HepG2 (cell line): ENCODE results near the gene NCOR2. TPM values are rescaled to one million over a fixed set of nuclear protein-coding genes. Genes with fewer than 3 reads are reported as not detected.

ENCODE experiments used
- ATAC-seq: fragments of 200-7000 bp; cut with Tn5 transposase; 3 replicates; pipeline ENCODE4 v1.9.1; 2020; ENCODE audit warnings: mild to moderate bottlenecking, moderate library complexity
- BruUV-seq: library from RNA; stranded (reverse); fragments of 400-500 nt; replicated peaks from 2 replicates; lab custom pipeline; 2021; lab: Mats Ljungman, UMichigan
- CTCF ChIA-PET: fragments of 300-600 bp; formaldehyde crosslinking; extraction: SDS; loops from one replicate; lab custom pipeline; 2021; ENCODE audit warnings: low total read pairs, inconsistent platforms, low intra/inter-chr PET ratio; lab: Yijun Ruan, JAX
- POLR2A ChIA-PET: fragments of 350-600 bp; sonication (Branson Sonifier 250); formaldehyde crosslinking; loops from one replicate; lab custom pipeline; 2020; ENCODE audit warnings: antibody characterized with exemption, inconsistent platforms; lab: Yijun Ruan, JAX
- DNase-seq: peaks from one replicate; pipeline ENCODE4 v3.0.0-alpha.2; 2015; ENCODE audit warnings: low spot score
- FAIRE-seq: peaks from 3 replicates; lab custom pipeline; 2011; peaks lifted over from hg19 to GRCh38; lab: Jason Lieb, UNC
- H2AFZ ChIP-seq: one replicate; pipeline ENCODE4 v1.6.1; 2011; ENCODE audit warnings: low read length, inconsistent platforms
- H3K27ac ChIP-seq: fragments of 300-600 bp; 3 replicates; pipeline ENCODE4 v1.8.0; 2011; ENCODE audit warnings: mixed run types, mild to moderate bottlenecking, mixed read lengths, low read length, inconsistent platforms; ENCODE audit not compliant: insufficient read depth; ENCODE audit errors: extremely low read length
- H3K27me3 ChIP-seq, 2 experiments: fragments of 200-600 bp in 1 of 2; 2 replicates in 1 of 2; 3 replicates in 1 of 2; pipeline versions ENCODE4 v1.6.0 to v1.8.0; 2011; ENCODE audit warnings: low read length in 2 of 2, mild to moderate bottlenecking in 2 of 2, moderate library complexity in 2 of 2, inconsistent platforms in 1 of 2; ENCODE audit not compliant: insufficient read depth in 2 of 2, control insufficient read depth in 1 of 2
- H3K36me3 ChIP-seq, 2 experiments: fragments of 200-600 bp in 1 of 2; replicated peaks in 1 of 2; 2 replicates in 1 of 2; 3 replicates in 1 of 2; pipeline versions ENCODE4 v1.5.1 to v1.8.0; 2011; ENCODE audit warnings: low read length in 2 of 2, inconsistent platforms in 1 of 2; ENCODE audit not compliant: insufficient read depth in 2 of 2, control insufficient read depth in 1 of 2
- H3K4me1 ChIP-seq: 2 replicates; pipeline ENCODE4 v1.5.1; 2012; ENCODE audit warnings: low read length, inconsistent platforms; ENCODE audit not compliant: insufficient read depth
- H3K4me2 ChIP-seq: 2 replicates; pipeline ENCODE4 v1.6.0; 2011; ENCODE audit warnings: low read depth, low read length, inconsistent platforms
- H3K4me3 ChIP-seq, 3 experiments: fragments of 200-600 bp in 1 of 3; sonication (generic), shearing (Covaris generic) in 1 of 3; replicated peaks in 1 of 3; 2 replicates each; pipeline ENCODE4 v1.5.1; 2011 to 2016; ENCODE audit warnings: low read length in 3 of 3, inconsistent platforms in 2 of 3, low read depth in 2 of 3, mild to moderate bottlenecking in 2 of 3, control low read depth in 1 of 3, mixed read lengths in 1 of 3; ENCODE audit not compliant: insufficient read depth in 1 of 3
- H3K79me2 ChIP-seq: one replicate; pipeline ENCODE4 v1.6.1; 2011; ENCODE audit warnings: low read length, inconsistent platforms; ENCODE audit not compliant: insufficient read depth
- H3K9ac ChIP-seq: 2 replicates; pipeline ENCODE4 v1.6.0; 2011; ENCODE audit warnings: mild to moderate bottlenecking, low read depth, low read length, inconsistent platforms; ENCODE audit not compliant: insufficient read depth
- H3K9me3 ChIP-seq: 2 replicates; pipeline ENCODE4 v1.5.1; 2012; ENCODE audit warnings: mild to moderate bottlenecking, low read length
- H4K20me1 ChIP-seq: 2 replicates; pipeline ENCODE4 v1.6.0; 2011; ENCODE audit warnings: inconsistent platforms, mild to moderate bottlenecking, low read length, moderate library complexity; ENCODE audit not compliant: insufficient read depth
- SP140L ChIP-seq: sonication (generic); formaldehyde crosslinking; IDR thresholded peaks from 2 replicates; pipeline ENCODE4 v1.4.0; 2020; ENCODE audit warnings: missing genetic modification reagents, borderline replicate concordance
- TAF15 ChIP-seq: fragments of 200-400 bp; formaldehyde crosslinking; IDR thresholded peaks from one replicate; pipeline ENCODE4 v1.6.1; 2018; ENCODE audit warnings: mild to moderate bottlenecking, low read depth, low read length; ENCODE audit not compliant: poor library complexity, severe bottlenecking
- ZFP36 ChIP-seq: fragments of 150-350 bp; IDR thresholded peaks from 2 replicates; pipeline ENCODE4 v1.6.1; 2018; ENCODE audit warnings: borderline replicate concordance, low read length, low read depth; ENCODE audit not compliant: partially characterized antibody
- ZKSCAN1 ChIP-seq: fragments of 150-350 bp; IDR thresholded peaks from 2 replicates; pipeline ENCODE4 v1.6.1; 2014; ENCODE audit warnings: low read length
- ZMYM3 ChIP-seq: sonication (generic); formaldehyde crosslinking; IDR thresholded peaks from 2 replicates; pipeline ENCODE4 v1.5.1; 2020; ENCODE audit warnings: mild to moderate bottlenecking, missing genetic modification reagents
- ZNF446 ChIP-seq: sonication (generic); formaldehyde crosslinking; IDR thresholded peaks from 2 replicates; pipeline ENCODE4 v1.5.0; 2020; ENCODE audit warnings: mild to moderate bottlenecking, missing genetic modification reagents
- ZNF672 ChIP-seq: sonication (generic); formaldehyde crosslinking; IDR thresholded peaks from 2 replicates; pipeline ENCODE4 v1.8.1; 2022; ENCODE audit warnings: missing genetic modification reagents
- ZNF768 ChIP-seq: sonication (generic); formaldehyde crosslinking; IDR thresholded peaks from 2 replicates; pipeline ENCODE4 v1.4.0; 2020; ENCODE audit warnings: missing genetic modification reagents
- WGBS: methylation state at CpG from one replicate; pipeline ENCODE4 v1.1.6; 2017; ENCODE audit warnings: low lambda C conversion rate; 5-methylcytosine and 5-hydroxymethylcytosine counted together
- in situ Hi-C: cut with HindIII; loops from 2 replicates; pipeline ENCODE4 v1.10.0; 2017; ENCODE audit warnings: low pct_unique_long_range_greater_than_20kb; ENCODE audit not compliant: extremely low pct_ligation_motif_present
- intact Hi-C: fragments of 100-400 bp; cut with micrococcal nuclease; formaldehyde crosslinking; loops from one replicate; pipeline ENCODE4 v1.10.0; 2022; ENCODE audit not compliant: unreplicated experiment
- polyA plus RNA-seq, 8 experiments: library from polyadenylated mRNA; depleted of rRNA in 3 of 8; stranded (reverse) in 7 of 8; unstranded in 1 of 8; fragments of >200 nt; fragmentation: Illumina TruSeq in 4 of 8; extraction: Trizol in 4 of 8; gene quantifications; 2 replicates each; pipeline versions ENCODE4 v1.2.1 to v1.2.3, GENCODE V29; 2011 to 2016; ENCODE audit warnings: low read depth in 4 of 8, missing spikeins in 1 of 8, mixed read lengths in 1 of 8; ENCODE audit not compliant: insufficient read depth in 1 of 8
- total RNA-seq, 5 experiments: library from RNA; depleted of rRNA; stranded (reverse); fragments of >200 nt; fragmentation: Illumina TruSeq; extraction: Trizol; gene quantifications; 2 replicates each; pipeline ENCODE4 v1.2.3, GENCODE V29; 2016; ENCODE audit warnings: low read depth in 1 of 5

Gene NCOR2
- total and polyA plus RNA-seq, 2 of the 13 experiments (the other 11 are each of a cell fraction or from before 2014, with no cell fraction given): 4.5 to 5.7 TPM

DNA sequence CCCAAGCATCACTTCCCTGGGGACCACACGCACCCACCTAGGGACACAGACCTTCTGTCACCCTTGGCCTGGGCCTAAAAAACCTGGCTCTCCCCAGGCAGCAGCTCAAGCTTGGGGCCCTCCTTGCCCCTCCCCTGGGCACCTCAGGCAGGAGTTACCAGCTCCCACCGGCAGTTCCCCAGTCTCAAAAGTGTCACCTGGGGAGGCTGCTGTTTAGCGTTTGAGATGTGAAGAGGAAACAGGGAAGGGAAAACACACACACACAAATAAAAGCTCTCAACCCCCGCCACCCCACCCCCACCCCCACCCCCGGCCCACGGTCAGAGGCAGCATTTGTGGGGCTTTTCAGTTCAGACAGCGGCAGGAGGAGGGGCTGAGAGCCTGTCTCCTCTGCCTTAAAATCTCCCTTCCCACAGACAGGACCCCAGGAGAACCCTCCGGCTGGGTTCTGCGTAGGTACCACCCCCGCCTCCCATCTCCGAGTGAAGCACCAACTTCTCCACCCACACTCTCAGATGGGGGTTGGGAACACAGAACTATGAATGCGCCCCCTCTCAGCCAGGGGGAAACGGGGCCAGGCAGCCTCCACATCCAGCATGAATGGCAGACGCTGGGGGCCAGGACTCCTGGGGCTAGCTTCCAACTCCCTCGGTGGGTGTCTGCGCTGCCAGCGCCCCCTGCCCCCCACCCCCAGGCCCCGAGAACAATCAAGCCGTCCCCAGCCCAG is 3.0 kb downstream of the NCOR2 start:
- Histone ChIP-seq H3K27me3 (peaks cover 0 to 8% of the 10 kb centered on the region in 2 experiments; a peak in 3 of 5 replicates), H3K79me2 (peaks cover 63% of the 10 kb centered on the region), H2AFZ (no peak overlapping the region), H3K9me3 (no peaks in the 10 kb centered on the region), H3K27ac (no peak overlapping the region), H3K4me3 (no peak overlapping the region; a peak in 1 of 6 replicates), H3K4me2 (peak overlapping the region; percentile 23; the same call in 1 of the 2 replicates), H4K20me1 (peaks cover 47% of the 10 kb centered on the region), H3K36me3 (no peaks in the 10 kb centered on the region), H3K4me1 (peaks cover 24% of the 10 kb centered on the region), H3K9ac (no peak overlapping the region)
- 59% methylated on average over 13 of the region's 19 CpGs for WGBS
- ChIA-PET CTCF (no interaction called here), POLR2A (no interaction called here)
- DNase-seq (no peak), ATAC-seq (no peak), FAIRE-seq (no peak)
- BruUV-seq: no TSS peak
- in situ Hi-C loops: no loop called here
- no peak for TF ChIP-seq TAF15
- TF ChIP-seq ZNF768 (CRISPR knock-in tag): 0 out of 2 replicates have a peak, but pooled peaks have one; percentile 6
- TF ChIP-seq ZNF672 (CRISPR knock-in tag): no peak
- intact Hi-C loops: loop anchor here (10.0 kb wide), 3 partner anchors 50 to 210 kb away; no protein-coding TSS in a partner anchor

DNA sequence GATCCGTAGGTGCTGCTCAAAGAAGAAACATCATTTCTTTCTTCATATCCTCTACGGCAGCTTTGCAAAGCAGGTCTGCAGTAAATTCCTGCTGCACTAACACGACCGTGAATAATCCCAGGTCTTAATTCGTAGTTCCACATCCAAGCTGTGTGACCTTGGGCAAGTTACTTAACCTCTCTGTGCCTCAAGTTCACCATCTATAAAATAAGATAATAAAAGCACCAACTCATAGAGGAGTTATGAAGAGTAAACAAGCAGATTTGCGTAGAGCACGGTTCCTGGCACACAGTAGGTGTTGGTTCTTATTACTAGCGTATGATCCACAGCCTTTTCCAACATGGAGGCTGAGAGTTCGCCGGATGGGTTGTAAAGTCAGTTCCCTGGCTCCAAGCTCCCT is 3.6 kb downstream of the NCOR2 start:
- Histone ChIP-seq H3K27ac (no peak overlapping the region), H3K4me2 (no peak overlapping the region), H3K79me2 (peaks cover 69% of the 10 kb centered on the region), H3K4me1 (peaks cover 19% of the 10 kb centered on the region), H3K27me3 (peaks cover 0 to 3% of the 10 kb centered on the region in 2 experiments; a peak in 1 of 5 replicates), H2AFZ (no peak overlapping the region), H4K20me1 (peaks cover 50% of the 10 kb centered on the region), H3K9ac (no peak overlapping the region), H3K36me3 (no peaks in the 10 kb centered on the region), H3K4me3 (no peak overlapping the region), H3K9me3 (no peaks in the 10 kb centered on the region)
- DNase-seq (no peak), FAIRE-seq (no peak), ATAC-seq (no peak)
- TF ChIP-seq ZFP36 (peak; percentile 68), ZMYM3 (peak; percentile 84), SP140L (CRISPR knock-in tag) (no peak), ZKSCAN1 (peak; percentile 63; the same call in 1 of the 2 replicates), ZNF768 (CRISPR knock-in tag) (peak; percentile 86), ZNF446 (no peak)
- BruUV-seq: TSS peak; percentile 36
- POLR2A ChIA-PET: no interaction called here
- intact Hi-C loops (loop anchor here (10.0 kb wide), 3 partner anchors 49 to 211 kb away; no protein-coding TSS in a partner anchor), in situ Hi-C loops (no loop called here)
- CTCF ChIA-PET: no interaction called here
- 95% methylated on average over 10 of the region's 10 CpGs for WGBS
